ENCODE results near the gene TP53BP1. TPM values are rescaled to one million over a fixed set of nuclear protein-coding genes. Genes with fewer than 3 reads are reported as not detected.

TP53BP1 gene
- total RNA-seq, 1 donor from 2014 or later = 34.6 TPM

DNA sequence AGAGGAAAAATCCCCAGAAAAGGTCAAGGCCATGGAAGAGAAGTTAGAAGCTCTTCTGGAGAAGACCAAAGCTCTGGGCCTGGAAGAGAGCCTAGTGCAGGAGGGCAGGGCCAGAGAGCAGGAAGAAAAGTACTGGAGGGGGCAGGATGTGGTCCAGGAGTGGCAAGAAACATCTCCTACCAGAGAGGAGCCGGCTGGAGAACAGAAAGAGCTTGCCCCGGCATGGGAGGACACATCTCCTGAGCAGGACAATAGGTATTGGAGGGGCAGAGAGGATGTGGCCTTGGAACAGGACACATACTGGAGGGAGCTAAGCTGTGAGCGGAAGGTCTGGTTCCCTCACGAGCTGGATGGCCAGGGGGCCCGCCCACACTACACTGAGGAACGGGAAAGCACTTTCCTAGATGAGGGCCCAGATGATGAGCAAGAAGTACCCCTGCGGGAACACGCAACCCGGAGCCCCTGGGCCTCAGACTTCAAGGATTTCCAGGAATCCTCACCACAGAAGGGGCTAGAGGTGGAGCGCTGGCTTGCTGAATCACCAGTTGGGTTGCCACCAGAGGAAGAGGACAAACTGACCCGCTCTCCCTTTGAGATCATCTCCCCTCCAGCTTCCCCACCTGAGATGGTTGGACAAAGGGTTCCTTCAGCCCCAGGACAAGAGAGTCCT is 33.4 kb upstream of the TP53BP1 start:
- no peak for DNase-seq (ENCODE audit: low spot score in 2 of 2)
- Histone ChIP-seq H3K9me3 (peaks cover 3 to 49% of the 10 kb centered on the region in 2 donors), H3K27ac (no peak overlapping the region), H3K4me3 (no peak overlapping the region), H3K4me1 (no peaks in the 10 kb centered on the region), H3K36me3 (peaks cover 23 to 35% of the 10 kb centered on the region in 2 donors), H3K27me3 (no peaks in the 10 kb centered on the region)
- no peak for TF ChIP-seq CTCF (IDR thresholded peaks at IDR 0.05)
- intact Hi-C loops (cut with DNase I) = no loop called here

DNA sequence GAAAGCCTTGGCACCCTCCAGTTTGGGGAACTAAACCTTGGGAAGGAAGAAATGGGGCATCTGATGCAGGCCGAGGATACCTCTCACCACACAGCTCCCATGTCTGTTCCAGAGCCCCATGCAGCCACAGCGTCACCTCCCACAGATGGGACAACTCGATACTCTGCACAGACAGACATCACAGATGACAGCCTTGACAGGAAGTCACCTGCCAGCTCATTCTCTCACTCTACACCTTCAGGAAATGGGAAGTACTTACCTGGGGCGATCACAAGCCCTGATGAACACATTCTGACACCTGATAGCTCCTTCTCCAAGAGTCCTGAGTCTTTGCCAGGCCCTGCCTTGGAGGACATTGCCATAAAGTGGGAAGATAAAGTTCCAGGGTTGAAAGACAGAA is 32.2 kb upstream of the TP53BP1 start:
- peaks cover 3 to 49% of the 10 kb centered on the region in 2 donors for H3K9me3 ChIP-seq
- no peaks in the 10 kb centered on the region for H3K4me1 ChIP-seq
- no peaks in the 10 kb centered on the region for H3K27me3 ChIP-seq
- intact Hi-C loops (cut with DNase I) = no loop called here
- H3K36me3 ChIP-seq = peaks cover 33 to 48% of the 10 kb centered on the region in 2 donors
- TF ChIP-seq CTCF (IDR thresholded peaks at IDR 0.05) = no peak
- H3K27ac ChIP-seq = no peak overlapping the region
- H3K4me3 ChIP-seq = no peak overlapping the region
- peak in 1 of 2 donors; percentile 9 for DNase-seq (ENCODE audit: low spot score in 2 of 2)

- Histone ChIP-seq H3K27me3 (no peaks in the 10 kb centered on the region), H3K4me1 (no peaks in the 10 kb centered on the region), H3K9me3 (peaks cover 3 to 49% of the 10 kb centered on the region in 2 donors), H3K27ac (no peak overlapping the region), H3K4me3 (no peak overlapping the region), H3K36me3 (peaks cover 33 to 52% of the 10 kb centered on the region in 2 donors)
- intact Hi-C loops (cut with DNase I) = no loop called here
- TF ChIP-seq CTCF (IDR thresholded peaks at IDR 0.05) = no peak
- DNase-seq (ENCODE audit: low spot score in 2 of 2) = no peak
These were observed 31.4 kb upstream of the TP53BP1 start for GRCh38 chr15:43524254-43524845.

- intact Hi-C loops (cut with DNase I) = no loop called here
- no peak for TF ChIP-seq CTCF (IDR thresholded peaks at IDR 0.05)
- DNase-seq (ENCODE audit: low spot score in 2 of 2) = no peak
- Histone ChIP-seq H3K9me3 (peaks cover 3 to 49% of the 10 kb centered on the region in 2 donors), H3K36me3 (peaks cover 33 to 52% of the 10 kb centered on the region in 2 donors), H3K27me3 (no peaks in the 10 kb centered on the region), H3K27ac (no peak overlapping the region), H3K4me1 (no peaks in the 10 kb centered on the region), H3K4me3 (no peak overlapping the region)
These were observed 30.7 kb upstream of the TP53BP1 start for GRCh38 chr15:43523646-43524045.

- peaks cover 3 to 49% of the 10 kb centered on the region in 2 donors for H3K9me3 ChIP-seq
- TF ChIP-seq CTCF (IDR thresholded peaks at IDR 0.05) = no peak
- H3K27me3 ChIP-seq = no peaks in the 10 kb centered on the region
- H3K36me3 ChIP-seq = peaks cover 33 to 52% of the 10 kb centered on the region in 2 donors
- no peak for DNase-seq (ENCODE audit: low spot score in 2 of 2)
- no peak overlapping the region for H3K27ac ChIP-seq
- H3K4me3 ChIP-seq = no peak overlapping the region
- intact Hi-C loops (cut with DNase I) = no loop called here
- H3K4me1 ChIP-seq = no peaks in the 10 kb centered on the region
These were observed 29.3 kb upstream of the TP53BP1 start for GRCh38 chr15:43522247-43522646.
